ENCODE data around the gene TIGD7. TPM values are rescaled to one million over a fixed set of nuclear protein-coding genes. Genes with fewer than 3 reads are reported as not detected.

TIGD7 gene
- total RNA-seq, 1 donor: 6.5 TPM

DNA sequence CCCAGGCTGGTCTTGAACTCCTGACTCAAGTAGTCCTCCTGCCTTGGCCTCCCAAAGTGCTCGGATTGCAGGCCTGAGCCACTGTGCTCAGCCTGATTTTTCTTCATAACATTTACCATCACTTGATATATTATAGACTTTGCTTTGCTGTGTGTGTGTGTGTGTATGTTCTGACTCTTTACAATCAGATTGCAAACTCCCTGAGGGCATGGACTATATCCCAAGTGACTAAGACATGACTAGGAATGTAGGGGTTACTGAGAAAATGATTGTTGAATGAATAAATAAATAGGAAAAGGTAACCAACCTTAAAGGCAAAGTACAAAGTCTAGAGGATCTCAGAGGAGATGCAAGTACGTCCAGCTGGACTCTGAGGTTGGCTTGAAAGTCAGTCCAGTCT lies 40.8 kb upstream of the TIGD7 start:
- Histone ChIP-seq H3K4me2 (ENCODE audit: insufficient read depth, low read length) (no peak overlapping the region), H3K4me1 (ENCODE audit: insufficient read depth, low read length) (no peaks in the 10 kb centered on the region), H3K9me3 (ENCODE audit: low read depth, low read length) (no peaks in the 10 kb centered on the region), H3K4me3 (ENCODE audit: insufficient read depth, low read length) (no peak overlapping the region), H3K36me3 (ENCODE audit: insufficient read depth, low read length) (no peaks in the 10 kb centered on the region), H3K79me2 (ENCODE audit: insufficient read depth, low read length) (no peaks in the 10 kb centered on the region), H2AFZ (ENCODE audit: low read length) (no peak overlapping the region), H4K20me1 (ENCODE audit: insufficient read depth, low read length) (no peaks in the 10 kb centered on the region), H3K27ac (ENCODE audit: low read depth, low read length) (no peak overlapping the region), H3K27me3 (ENCODE audit: insufficient read depth, low read length) (no peaks in the 10 kb centered on the region)
- DNase-seq (ENCODE audit: insufficient read length, low spot score, missing footprints): peak; percentile 65
- TF ChIP-seq, protein P1, sequence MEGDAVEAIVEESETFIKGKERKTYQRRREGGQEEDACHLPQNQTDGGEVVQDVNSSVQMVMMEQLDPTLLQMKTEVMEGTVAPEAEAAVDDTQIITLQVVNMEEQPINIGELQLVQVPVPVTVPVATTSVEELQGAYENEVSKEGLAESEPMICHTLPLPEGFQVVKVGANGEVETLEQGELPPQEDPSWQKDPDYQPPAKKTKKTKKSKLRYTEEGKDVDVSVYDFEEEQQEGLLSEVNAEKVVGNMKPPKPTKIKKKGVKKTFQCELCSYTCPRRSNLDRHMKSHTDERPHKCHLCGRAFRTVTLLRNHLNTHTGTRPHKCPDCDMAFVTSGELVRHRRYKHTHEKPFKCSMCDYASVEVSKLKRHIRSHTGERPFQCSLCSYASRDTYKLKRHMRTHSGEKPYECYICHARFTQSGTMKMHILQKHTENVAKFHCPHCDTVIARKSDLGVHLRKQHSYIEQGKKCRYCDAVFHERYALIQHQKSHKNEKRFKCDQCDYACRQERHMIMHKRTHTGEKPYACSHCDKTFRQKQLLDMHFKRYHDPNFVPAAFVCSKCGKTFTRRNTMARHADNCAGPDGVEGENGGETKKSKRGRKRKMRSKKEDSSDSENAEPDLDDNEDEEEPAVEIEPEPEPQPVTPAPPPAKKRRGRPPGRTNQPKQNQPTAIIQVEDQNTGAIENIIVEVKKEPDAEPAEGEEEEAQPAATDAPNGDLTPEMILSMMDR (IDR thresholded peaks at IDR 0.05; ENCODE audit: extremely low read depth, low read depth, low read length): no peak

DNA sequence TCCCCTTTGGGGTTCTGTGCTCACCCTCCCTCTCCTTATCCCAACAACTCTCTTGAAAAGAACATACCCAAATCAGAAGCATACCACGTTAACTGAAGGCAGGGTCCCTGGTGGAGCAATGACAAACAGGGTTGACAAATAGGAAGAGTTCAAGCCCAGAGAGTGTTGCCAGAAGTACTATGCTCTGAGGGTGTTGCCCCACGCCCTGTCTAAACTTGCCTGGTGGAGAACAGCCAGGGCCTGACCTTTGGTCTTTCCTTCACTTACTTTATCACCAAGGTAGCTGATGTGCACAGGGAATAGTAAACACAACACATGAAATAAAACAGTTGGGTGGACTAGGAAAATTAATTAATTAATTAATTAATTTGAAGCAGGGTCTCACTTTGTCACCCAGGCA lies 23.4 kb upstream of the TIGD7 start:
- DNase-seq (ENCODE audit: insufficient read length, low spot score, missing footprints): no peak
- Histone ChIP-seq H3K4me2 (ENCODE audit: insufficient read depth, low read length) (no peak overlapping the region), H3K4me3 (ENCODE audit: insufficient read depth, low read length) (no peak overlapping the region), H4K20me1 (ENCODE audit: insufficient read depth, low read length) (no peaks in the 10 kb centered on the region), H3K27ac (ENCODE audit: low read depth, low read length) (no peak overlapping the region), H3K79me2 (ENCODE audit: insufficient read depth, low read length) (no peaks in the 10 kb centered on the region), H2AFZ (ENCODE audit: low read length) (no peak overlapping the region), H3K9me3 (ENCODE audit: low read depth, low read length) (no peaks in the 10 kb centered on the region), H3K36me3 (ENCODE audit: insufficient read depth, low read length) (no peaks in the 10 kb centered on the region), H3K27me3 (ENCODE audit: insufficient read depth, low read length) (no peaks in the 10 kb centered on the region), H3K4me1 (ENCODE audit: insufficient read depth, low read length) (no peaks in the 10 kb centered on the region)
- TF ChIP-seq, protein P1 (IDR thresholded peaks at IDR 0.05; ENCODE audit: extremely low read depth, low read depth, low read length): no peak

- Histone ChIP-seq H3K27ac (ENCODE audit: low read depth, low read length) (no peak overlapping the region), H3K9me3 (ENCODE audit: low read depth, low read length) (no peaks in the 10 kb centered on the region), H3K79me2 (ENCODE audit: insufficient read depth, low read length) (no peaks in the 10 kb centered on the region), H3K4me3 (ENCODE audit: insufficient read depth, low read length) (no peak overlapping the region), H3K27me3 (ENCODE audit: insufficient read depth, low read length) (no peaks in the 10 kb centered on the region), H3K4me2 (ENCODE audit: insufficient read depth, low read length) (no peak overlapping the region), H3K36me3 (ENCODE audit: insufficient read depth, low read length) (no peaks in the 10 kb centered on the region), H2AFZ (ENCODE audit: low read length) (no peak overlapping the region), H4K20me1 (ENCODE audit: insufficient read depth, low read length) (no peaks in the 10 kb centered on the region), H3K4me1 (ENCODE audit: insufficient read depth, low read length) (no peaks in the 10 kb centered on the region)
- TF ChIP-seq, protein P1 (IDR thresholded peaks at IDR 0.05; ENCODE audit: extremely low read depth, low read depth, low read length): no peak
- no peak for DNase-seq (ENCODE audit: insufficient read length, low spot score, missing footprints)
Observed at GRCh38 chr16:3328104-3328503, 22.9 kb upstream of the TIGD7 start.

GRCh38 chr16:3327514-3327913 lies 22.3 kb upstream of the TIGD7 start:
- no peak overlapping the region for H3K27ac ChIP-seq (ENCODE audit: low read depth, low read length)
- H3K79me2 ChIP-seq (ENCODE audit: insufficient read depth, low read length): no peaks in the 10 kb centered on the region
- no peaks in the 10 kb centered on the region for H3K4me1 ChIP-seq (ENCODE audit: insufficient read depth, low read length)
- H3K4me3 ChIP-seq (ENCODE audit: insufficient read depth, low read length): no peak overlapping the region
- no peaks in the 10 kb centered on the region for H3K27me3 ChIP-seq (ENCODE audit: insufficient read depth, low read length)
- H3K9me3 ChIP-seq (ENCODE audit: low read depth, low read length): no peaks in the 10 kb centered on the region
- H3K36me3 ChIP-seq (ENCODE audit: insufficient read depth, low read length): no peaks in the 10 kb centered on the region
- no peak overlapping the region for H3K4me2 ChIP-seq (ENCODE audit: insufficient read depth, low read length)
- H2AFZ ChIP-seq (ENCODE audit: low read length): no peak overlapping the region
- DNase-seq (ENCODE audit: insufficient read length, low spot score, missing footprints): no peak
- TF ChIP-seq, protein P1 (IDR thresholded peaks at IDR 0.05; ENCODE audit: extremely low read depth, low read depth, low read length): no peak
- no peaks in the 10 kb centered on the region for H4K20me1 ChIP-seq (ENCODE audit: insufficient read depth, low read length)
